HG03108 (cell line): ENCODE results near the gene SPRYD4.
"Not testable (repeated sequence)": the region's sequence is repeated elsewhere in the genome, so short reads cannot be mapped to it uniquely, and the experiment has no call there.

ENCODE experiments used
- ATAC-seq: cut with Tn5 transposase; IDR thresholded peaks from one replicate; pipeline ENCODE4 v1.9.1; 2021; ENCODE audit warnings: moderate library complexity; ENCODE audit not compliant: unreplicated experiment

SPRYD4 gene

DNA sequence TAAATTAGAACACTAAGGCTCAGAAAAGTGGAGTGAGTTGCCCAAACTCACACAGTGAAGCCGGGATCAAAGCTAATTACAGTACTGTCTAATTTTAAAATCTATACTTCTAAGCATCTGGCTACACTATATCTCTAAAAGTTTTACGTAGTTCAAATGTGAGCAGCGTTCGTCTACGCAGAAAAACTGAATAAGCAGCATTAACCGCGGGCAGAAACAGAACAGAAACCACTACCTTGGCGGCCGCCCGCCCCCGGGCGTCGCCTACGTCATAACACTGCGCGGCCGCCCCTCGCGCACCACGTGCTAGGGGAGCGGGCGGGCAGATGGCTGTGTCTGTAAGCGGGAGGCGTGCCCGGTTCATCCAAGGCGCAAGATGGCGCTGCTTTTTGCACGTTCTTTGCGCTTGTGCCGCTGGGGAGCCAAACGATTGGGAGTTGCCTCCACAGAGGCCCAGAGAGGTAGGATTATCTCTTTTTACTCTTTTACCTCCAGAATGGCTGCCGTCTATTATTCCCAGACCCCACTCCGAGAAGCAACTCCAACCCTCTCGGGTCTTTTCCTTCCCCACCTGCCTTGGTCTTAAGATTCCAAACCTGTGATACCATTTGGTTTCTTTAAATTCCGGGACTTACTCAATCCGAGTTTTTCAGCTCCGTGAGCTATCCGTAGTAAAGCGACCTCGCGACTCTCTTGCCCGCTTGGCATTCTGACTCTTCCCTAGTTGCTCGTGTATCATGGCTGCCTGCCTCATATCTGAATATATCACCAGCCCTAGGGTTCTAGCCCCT, at the start of gene SPRYD4:
Gene SPRYD4 (plus strand): TSS at position 363 of the 791 bp plus-strand sequence. CDS start 14 bp downstream, at position 377.
- ATAC-seq, result peak; percentile 92

DNA sequence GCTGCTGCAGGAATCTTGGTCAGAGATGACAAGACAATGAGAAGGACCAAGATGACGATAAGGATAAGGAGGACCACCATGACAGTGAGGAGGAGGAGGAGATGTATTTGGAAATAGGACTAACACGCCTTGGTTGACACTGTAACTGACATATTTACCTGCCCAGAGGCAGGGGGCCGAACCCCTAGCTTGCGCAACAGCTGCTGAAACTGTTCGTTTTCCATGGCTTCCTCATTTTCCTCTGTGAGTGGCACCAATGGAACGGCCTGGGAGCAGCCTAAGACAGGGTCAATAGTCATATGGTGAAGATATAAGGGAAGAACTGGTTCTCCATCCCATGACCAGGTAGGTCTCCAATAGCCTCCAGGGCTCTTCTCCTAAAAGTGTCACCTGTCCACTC, 48.0 kb upstream of the SPRYD4 start:
- no peak for ATAC-seq

DNA sequence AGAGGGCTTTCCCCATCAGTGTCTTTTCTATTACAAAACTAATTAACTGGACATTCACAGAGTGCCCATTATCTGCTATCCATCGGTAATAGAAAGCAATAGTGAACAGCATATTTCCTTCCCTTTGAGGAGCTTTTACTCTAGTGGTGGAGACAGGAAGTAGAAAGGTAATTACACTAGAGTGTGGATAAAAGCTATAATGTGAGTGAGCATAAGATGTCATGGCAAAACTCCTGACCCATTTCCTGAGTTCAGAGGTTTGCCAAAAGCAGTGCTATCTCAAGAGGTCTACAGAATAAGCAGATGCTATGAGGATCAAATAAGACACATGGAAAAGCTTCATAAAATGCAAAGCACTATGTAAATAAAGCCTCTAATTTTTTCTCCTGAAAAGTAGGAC, 43.2 kb upstream of the SPRYD4 start:
- no peak for ATAC-seq

- no peak for ATAC-seq
These were observed 42.4 kb upstream of the SPRYD4 start for GRCh38 chr12:56425940-56426438.

GRCh38 chr12:56431288-56431687, 37.1 kb upstream of the SPRYD4 start:
- ATAC-seq, result no peak

GRCh38 chr12:56431850-56432249, 36.5 kb upstream of the SPRYD4 start:
- ATAC-seq, result no peak

- no peak for ATAC-seq
These were observed 33.5 kb upstream of the SPRYD4 start for GRCh38 chr12:56434828-56435227.

GRCh38 chr12:56437430-56438176, 30.8 kb upstream of the SPRYD4 start:
- no peak for ATAC-seq

DNA sequence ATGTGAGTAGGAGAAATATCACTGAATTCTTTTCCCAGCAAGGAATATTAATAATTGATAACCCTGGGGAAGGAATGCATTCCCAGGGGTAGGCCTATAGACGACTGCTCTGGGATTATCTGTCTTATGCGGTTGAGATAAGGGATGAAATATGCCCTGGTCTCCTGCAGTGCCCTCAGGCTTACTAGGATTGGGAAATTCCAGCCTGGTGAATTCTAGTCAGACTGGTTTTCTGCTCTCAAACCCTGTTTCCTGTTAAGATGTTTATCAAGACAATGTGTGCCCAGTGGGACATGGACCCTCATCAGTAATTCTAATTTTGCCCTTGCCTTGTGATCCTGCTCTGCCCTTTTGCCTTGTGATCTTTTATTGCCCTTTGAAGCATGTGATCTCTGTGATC, 25.2 kb upstream of the SPRYD4 start:
- ATAC-seq, result not testable (repeated sequence)

GRCh38 chr12:56448860-56449621, 19.3 kb upstream of the SPRYD4 start, which contains the start of gene TIMELESS:
TIMELESS (minus strand) TSS chr12:56449426; CDS start chr12:56434170, 15,256 bp downstream.
- ATAC-seq, result peak; percentile 92

GRCh38 chr12:56449622-56449984, 18.8 kb upstream of the SPRYD4 start:
- ATAC-seq, result no peak

DNA sequence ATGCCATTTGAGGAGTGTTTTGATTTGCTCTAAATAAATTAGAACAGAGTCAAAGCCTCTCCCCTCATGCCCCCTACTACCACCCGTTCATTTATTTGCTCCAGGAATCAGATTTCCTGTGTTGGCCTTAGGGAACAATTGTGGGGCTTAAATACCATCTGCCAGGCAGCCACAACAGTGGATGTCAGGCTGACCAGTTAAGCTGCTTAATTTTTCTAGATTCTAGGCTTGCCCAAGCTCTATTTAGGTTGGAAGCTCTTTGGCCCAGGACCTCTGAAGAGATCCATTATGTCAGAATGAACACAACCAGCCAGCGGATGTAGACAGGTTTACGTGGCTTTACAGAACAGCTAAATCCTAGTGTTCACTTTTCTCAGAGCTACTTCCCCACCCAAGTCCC, 18.1 kb upstream of the SPRYD4 start:
- no peak for ATAC-seq

GRCh38 chr12:56451147-56451546, 17.2 kb upstream of the SPRYD4 start:
- ATAC-seq, result no peak

DNA sequence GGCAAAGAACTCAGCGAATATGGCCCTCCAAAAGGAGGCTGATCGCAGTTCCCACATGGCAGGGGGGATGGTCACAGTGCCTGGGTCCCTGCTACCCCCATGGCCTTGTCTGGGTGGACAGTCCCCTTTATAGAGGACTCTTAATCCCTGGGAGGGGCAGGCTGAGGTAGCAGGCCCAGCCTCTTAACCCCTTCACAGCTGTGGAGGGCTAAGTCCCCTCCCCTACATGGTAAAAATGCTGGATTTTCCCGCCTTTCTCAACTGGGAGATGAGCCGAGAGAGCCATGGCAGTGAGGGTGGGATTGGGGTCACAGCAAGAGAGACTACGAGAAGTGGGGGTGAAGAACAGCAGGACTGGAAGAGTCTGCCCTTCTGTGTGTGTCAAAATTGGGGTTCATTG, 13.8 kb upstream of the SPRYD4 start, which contains the start of gene MIP:
Gene MIP (minus strand): TSS at position 101 of the 400 bp plus-strand sequence. CDS start 44 bp downstream, at position 57.
- ATAC-seq, result no peak

GRCh38 chr12:56457817-56458216, 10.6 kb upstream of the SPRYD4 start:
- ATAC-seq, result no peak

DNA sequence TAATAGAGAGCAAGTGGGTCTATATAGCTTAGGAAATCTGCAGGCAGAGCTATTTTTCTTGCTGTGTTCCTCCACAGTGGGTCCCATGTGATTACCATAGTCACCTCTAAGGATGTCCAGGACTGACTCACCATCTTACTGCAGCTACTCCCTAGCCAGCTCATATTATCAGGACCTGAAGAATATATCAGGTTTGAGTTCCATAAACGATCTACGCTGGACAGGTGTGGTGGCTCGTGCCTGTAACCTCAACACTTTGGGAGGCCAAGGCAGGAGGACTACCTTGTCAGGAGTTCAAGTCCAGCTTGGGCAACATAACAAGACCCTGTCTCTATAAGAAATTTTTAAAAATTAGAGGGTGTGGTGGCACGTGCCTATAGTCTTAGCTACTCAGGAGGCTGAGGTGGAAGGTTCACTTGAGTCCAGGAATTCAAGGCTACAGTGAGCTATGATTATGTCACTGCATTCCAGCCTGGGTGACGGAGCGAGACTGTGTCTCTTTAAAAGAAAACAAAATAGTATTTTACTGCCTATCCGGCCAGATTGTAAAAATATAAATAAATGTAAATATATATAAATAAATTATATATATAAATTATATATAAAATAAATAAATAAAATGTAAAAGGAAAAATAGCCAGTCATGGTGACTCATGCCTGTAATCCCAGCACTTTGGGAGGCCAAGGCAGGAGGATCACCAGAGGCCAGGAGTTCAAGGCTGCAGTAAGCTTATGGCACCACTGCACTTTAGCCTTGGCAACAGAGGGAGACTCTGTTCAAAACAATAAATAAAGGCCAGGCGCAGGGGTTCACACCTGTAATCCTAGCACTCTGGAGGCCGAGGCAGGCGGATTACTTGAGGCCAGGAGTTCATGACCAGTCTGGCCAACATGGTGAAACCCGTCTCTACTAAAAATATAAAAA, 6.9 kb upstream of the SPRYD4 start:
- no peak for ATAC-seq

GRCh38 chr12:56462565-56462964, 5.8 kb upstream of the SPRYD4 start:
- ATAC-seq, result no peak

- ATAC-seq, result no peak
These were observed 891 bp downstream of the SPRYD4 start for GRCh38 chr12:56469007-56469930.

DNA sequence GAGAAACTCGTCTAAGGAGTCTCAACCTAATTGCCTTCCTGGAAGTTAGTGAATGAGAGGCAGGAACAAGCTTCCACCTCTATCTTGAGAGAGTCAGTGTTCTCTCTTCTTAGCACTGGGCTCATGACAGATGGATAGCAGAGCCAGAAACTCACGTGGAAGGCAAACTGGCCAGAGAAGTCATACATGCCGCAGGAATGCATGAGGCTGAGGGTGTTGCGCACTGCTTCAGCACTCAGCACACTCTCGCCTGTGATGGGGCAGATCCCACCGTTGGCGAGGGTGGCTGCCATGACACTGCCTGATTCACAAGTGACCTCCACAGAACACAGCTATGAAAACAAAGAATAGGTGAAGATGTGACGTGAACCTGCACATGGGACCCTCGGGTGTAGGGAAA, 6.0 kb downstream of the SPRYD4 start:
- no peak for ATAC-seq
